Stomach smooth muscle (tissue), 2 donors: ENCODE data around the gene MAP3K3.

Experiments
- H3K27ac ChIP-seq: one replicate; pipeline ENCODE4 v1.7.0; 2013; ENCODE audit warnings: mild to moderate bottlenecking, low read length, inconsistent platforms
- H3K27me3 ChIP-seq, 2 donors: one replicate each; pipeline ENCODE4 v1.7.0; 2013; ENCODE audit warnings: low read length in 2 of 2; ENCODE audit not compliant: insufficient read depth in 2 of 2, control insufficient read depth in 1 of 2
- H3K36me3 ChIP-seq, 2 donors: one replicate each; pipeline ENCODE4 v1.7.0; 2013; ENCODE audit warnings: low read length in 2 of 2; ENCODE audit not compliant: control insufficient read depth in 2 of 2, insufficient read depth in 2 of 2
- H3K4me1 ChIP-seq: one replicate; pipeline ENCODE4 v1.7.0; 2013; ENCODE audit warnings: low read length; ENCODE audit not compliant: control insufficient read depth, insufficient read depth
- H3K4me3 ChIP-seq, 2 donors: one replicate each; pipeline ENCODE4 v1.7.0; 2013; ENCODE audit warnings: low read length in 2 of 2
- H3K9ac ChIP-seq, 2 donors: one replicate each; pipeline ENCODE4 v1.7.0; 2013; ENCODE audit warnings: low read length in 2 of 2, mild to moderate bottlenecking in 1 of 2
- H3K9me3 ChIP-seq, 2 donors: one replicate each; pipeline ENCODE4 v1.7.0; 2013; ENCODE audit warnings: low read length in 2 of 2; ENCODE audit not compliant: control insufficient read depth in 2 of 2
- donor health status: healthy.
- donor health status: Pancreatic carcinoma.

MAP3K3 gene

DNA sequence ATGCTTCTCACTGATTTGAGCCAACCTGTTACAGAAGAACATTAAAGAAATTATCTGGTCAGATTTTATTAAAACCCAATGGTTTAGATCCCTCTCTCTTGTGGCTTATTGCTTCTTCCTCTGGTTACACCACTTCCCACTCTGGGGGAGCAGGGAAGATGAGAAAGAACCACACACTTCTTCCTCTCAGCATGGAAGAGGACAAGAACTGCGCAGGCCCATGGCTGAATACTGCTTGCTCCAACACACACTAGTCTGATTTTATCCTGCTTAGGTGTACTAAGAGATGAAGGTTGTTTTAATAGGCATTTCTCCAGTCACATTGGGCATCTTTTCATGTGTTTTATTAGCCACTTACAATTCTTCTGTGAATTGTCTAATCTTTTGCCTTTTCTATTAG is 27.6 kb downstream of the MAP3K3 start:
- Histone ChIP-seq H3K9me3 (no peaks in the 10 kb centered on the region), H3K27ac (no peak overlapping the region), H3K36me3 (peaks cover 17 to 18% of the 10 kb centered on the region in 2 donors), H3K4me1 (peaks cover 20% of the 10 kb centered on the region), H3K4me3 (no peak overlapping the region), H3K9ac (no peak overlapping the region), H3K27me3 (no peaks in the 10 kb centered on the region)

DNA sequence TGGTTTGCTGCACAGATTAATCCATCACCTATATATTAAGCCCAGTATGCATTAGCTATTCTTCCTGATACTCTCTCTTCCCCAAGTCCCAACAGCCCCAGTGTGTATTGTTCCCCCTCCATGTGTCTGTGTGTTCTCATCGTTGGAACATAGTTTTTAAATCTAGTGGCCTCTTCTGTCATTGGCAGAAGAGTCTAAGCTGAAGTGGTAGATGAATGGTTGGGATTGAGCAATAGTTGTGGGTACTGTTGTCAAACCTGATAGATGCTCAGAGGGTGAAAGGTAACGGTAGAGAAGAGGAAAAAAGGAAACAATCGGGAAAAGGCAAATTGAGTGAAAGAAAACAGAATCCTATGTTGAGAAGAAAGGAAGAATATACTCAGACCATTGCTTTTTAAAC is 29.9 kb downstream of the MAP3K3 start:
- Histone ChIP-seq H3K9ac (no peak overlapping the region), H3K9me3 (no peaks in the 10 kb centered on the region), H3K27ac (no peak overlapping the region), H3K4me3 (no peak overlapping the region), H3K4me1 (peaks cover 10% of the 10 kb centered on the region), H3K27me3 (no peaks in the 10 kb centered on the region), H3K36me3 (peaks cover 8% of the 10 kb centered on the region in 2 donors)

DNA sequence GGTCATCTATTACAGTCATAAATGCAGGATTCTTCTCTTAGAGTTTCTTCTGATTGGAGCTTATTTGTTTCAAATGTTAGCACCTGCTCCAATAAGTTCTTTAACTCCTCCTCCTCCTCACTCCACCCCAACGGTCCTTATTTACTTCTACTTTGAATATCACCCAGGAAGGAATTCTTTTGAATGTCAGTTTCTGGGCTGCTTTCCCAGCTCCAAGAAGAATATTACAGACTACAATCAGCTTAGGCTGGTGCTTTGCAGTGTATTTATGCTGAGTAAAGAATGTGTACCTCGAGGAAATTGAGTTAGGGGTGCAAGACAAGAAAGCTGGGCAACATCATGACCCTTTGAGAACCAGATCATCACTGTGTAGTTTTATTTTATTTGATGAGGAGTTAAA is 30.8 kb downstream of the MAP3K3 start:
- Histone ChIP-seq H3K4me3 (no peak overlapping the region), H3K27ac (peak overlapping the region; percentile 7), H3K27me3 (no peaks in the 10 kb centered on the region), H3K9me3 (no peaks in the 10 kb centered on the region), H3K36me3 (peaks cover 5 to 11% of the 10 kb centered on the region in 2 donors), H3K9ac (no peak overlapping the region), H3K4me1 (peaks cover 7% of the 10 kb centered on the region)

DNA sequence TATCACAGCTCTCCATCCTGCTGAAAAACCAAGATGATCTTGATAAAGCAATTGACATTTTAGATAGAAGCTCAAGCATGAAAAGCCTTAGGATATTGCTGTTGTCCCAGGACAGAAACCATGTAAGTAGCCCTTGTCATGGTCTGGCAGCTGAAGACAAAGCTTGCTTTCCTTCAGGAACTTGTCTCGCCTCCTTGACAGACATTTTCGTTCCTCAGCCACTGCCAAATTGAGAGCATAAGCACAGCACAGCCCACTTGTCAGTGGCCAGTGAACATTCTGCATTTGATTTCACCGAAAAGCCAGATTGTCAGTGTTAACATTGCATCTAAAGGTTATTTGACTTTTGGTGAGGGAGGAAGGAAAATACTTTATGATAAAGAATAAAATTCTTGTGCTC is 35.6 kb downstream of the MAP3K3 start:
- Histone ChIP-seq H3K9ac (no peak overlapping the region), H3K4me1 (peaks cover 2% of the 10 kb centered on the region), H3K4me3 (no peak overlapping the region), H3K9me3 (no peaks in the 10 kb centered on the region), H3K27ac (no peak overlapping the region), H3K27me3 (no peaks in the 10 kb centered on the region), H3K36me3 (peaks cover 16 to 27% of the 10 kb centered on the region in 2 donors)

DNA sequence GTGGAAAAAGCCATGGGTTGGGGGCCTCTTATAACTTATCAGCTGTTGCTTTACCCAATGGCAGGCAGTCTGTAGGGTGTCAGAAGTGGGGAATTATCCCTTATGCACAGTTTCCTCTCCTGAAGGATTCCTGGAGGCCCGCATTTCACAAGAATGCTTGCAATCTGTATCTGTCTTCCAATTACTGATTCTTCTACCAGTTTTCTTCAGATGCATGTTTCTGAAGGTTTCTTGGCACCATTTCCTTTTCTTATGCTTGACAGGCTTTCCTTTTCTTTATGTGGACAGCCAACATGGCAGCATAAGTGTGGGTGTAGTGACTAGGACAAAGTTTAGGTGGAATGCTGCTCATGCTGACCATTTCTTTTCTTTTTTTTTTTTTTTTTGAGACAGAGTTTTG is 36.1 kb downstream of the MAP3K3 start:
- Histone ChIP-seq H3K4me1 (no peaks in the 10 kb centered on the region), H3K9me3 (no peaks in the 10 kb centered on the region), H3K9ac (no peak overlapping the region), H3K27me3 (no peaks in the 10 kb centered on the region), H3K27ac (no peak overlapping the region), H3K4me3 (no peak overlapping the region), H3K36me3 (peaks cover 16 to 27% of the 10 kb centered on the region in 2 donors)

DNA sequence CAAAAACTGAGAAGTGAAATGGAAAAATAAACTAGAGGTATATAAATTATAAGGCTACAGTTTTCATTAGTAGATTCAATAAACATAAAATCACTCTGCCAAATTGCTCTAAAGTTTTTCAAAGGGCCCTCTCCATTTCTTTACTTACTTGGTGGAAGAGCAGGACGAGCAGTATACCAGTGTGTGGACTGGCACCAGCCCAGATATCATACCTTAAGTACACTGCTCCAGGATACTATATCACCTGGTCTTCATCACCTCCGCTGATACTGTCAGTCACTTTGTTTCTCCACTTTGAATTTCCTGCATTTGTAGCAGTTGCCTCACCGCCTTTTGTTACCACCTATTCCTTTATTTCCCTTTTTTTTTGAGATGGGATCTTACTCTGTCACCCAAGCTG is 37.6 kb downstream of the MAP3K3 start:
- no peak overlapping the region for H3K9ac ChIP-seq
- H3K4me3 ChIP-seq, result no peak overlapping the region
- no peaks in the 10 kb centered on the region for H3K27me3 ChIP-seq
- no peaks in the 10 kb centered on the region for H3K4me1 ChIP-seq
- H3K27ac ChIP-seq, result no peak overlapping the region
- no peaks in the 10 kb centered on the region for H3K9me3 ChIP-seq
- H3K36me3 ChIP-seq, result peaks cover 17 to 19% of the 10 kb centered on the region in 2 donors

DNA sequence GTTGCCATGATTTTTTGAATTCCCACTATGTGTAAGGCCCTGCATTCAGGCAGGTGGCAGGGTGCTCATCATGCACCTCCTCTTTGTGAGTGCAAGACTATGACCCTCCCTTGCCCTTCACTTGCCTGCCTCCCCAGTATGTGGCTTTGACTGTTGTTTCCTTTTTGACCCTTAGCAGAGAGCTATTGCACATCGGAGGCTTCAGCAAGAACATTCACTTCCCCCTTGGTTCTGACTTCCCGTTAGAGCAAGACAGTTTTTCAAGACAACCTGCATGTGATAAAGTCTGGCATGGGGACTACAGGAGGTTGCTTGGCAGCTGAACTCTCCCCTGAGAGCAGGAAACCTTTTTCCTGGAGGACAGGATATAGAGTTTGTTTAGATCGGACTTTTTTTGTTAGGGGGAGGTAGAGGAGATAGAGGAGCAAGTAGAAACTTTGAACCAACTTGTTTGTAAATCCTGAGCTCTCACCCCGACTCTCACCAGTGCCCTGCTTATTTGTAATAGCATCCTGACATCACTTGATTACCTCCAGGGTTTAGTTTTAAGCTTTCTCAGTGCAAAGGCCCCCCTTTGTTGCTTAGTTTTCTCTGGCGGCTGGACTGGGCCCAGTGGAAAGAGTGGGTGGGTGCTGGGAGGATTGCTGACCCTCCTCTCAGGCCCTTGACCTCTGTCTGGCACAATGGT is 43.5 kb downstream of the MAP3K3 start:
- Histone ChIP-seq H3K4me3 (no peak overlapping the region), H3K9ac (no peak overlapping the region), H3K9me3 (no peaks in the 10 kb centered on the region), H3K27me3 (no peaks in the 10 kb centered on the region), H3K36me3 (peaks cover 27% of the 10 kb centered on the region in 2 donors), H3K27ac (no peak overlapping the region), H3K4me1 (no peaks in the 10 kb centered on the region)

DNA sequence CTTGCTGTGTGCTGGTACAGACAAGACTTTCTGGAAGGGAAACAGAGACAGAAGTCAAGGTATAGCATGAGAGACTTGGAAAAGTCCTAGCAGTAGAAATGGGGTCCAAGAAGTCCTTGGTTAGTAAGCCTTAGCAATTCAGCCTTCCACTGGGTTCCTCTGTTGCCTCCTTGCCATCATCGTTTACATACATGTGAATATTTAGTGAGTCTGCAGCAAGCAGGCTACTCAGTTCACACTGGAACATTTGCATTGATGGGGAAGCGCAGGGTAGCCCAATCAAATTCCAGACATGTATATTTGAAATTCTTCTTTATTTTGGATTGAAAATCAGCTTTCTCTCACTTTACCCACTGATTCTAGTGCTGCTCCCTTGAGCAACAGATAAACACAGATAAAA is 50.6 kb downstream of the MAP3K3 start:
- Histone ChIP-seq H3K27ac (no peak overlapping the region), H3K4me3 (no peak overlapping the region), H3K4me1 (peaks cover 20% of the 10 kb centered on the region), H3K9ac (no peak overlapping the region), H3K27me3 (no peaks in the 10 kb centered on the region), H3K36me3 (peaks cover 20 to 33% of the 10 kb centered on the region in 2 donors), H3K9me3 (no peaks in the 10 kb centered on the region)

DNA sequence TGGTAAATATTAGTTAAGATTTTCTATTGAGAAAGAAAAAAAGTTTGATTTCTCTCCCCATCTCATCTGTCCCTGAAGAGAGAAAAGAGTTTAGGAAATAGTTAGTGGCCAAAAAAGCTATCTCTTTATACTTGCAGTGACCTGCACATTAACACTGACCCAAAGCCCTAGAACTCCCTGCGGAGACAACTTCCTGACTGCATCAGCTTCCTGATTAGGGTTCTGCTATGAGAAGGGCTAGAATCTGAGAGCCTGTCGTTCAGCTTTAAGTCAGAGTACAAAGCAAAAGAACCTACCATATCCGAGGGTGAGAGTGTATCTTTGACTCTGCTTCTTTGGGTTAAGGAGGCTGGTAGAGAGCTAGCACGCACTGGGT is 53.0 kb downstream of the MAP3K3 start:
- Histone ChIP-seq H3K4me1 (peaks cover 26% of the 10 kb centered on the region), H3K9ac (no peak overlapping the region), H3K4me3 (peak overlapping the region in 1 of 2 donors; percentile 59), H3K36me3 (peaks cover 8 to 28% of the 10 kb centered on the region in 2 donors), H3K27me3 (no peaks in the 10 kb centered on the region), H3K27ac (peak overlapping the region; percentile 74), H3K9me3 (no peaks in the 10 kb centered on the region)

DNA sequence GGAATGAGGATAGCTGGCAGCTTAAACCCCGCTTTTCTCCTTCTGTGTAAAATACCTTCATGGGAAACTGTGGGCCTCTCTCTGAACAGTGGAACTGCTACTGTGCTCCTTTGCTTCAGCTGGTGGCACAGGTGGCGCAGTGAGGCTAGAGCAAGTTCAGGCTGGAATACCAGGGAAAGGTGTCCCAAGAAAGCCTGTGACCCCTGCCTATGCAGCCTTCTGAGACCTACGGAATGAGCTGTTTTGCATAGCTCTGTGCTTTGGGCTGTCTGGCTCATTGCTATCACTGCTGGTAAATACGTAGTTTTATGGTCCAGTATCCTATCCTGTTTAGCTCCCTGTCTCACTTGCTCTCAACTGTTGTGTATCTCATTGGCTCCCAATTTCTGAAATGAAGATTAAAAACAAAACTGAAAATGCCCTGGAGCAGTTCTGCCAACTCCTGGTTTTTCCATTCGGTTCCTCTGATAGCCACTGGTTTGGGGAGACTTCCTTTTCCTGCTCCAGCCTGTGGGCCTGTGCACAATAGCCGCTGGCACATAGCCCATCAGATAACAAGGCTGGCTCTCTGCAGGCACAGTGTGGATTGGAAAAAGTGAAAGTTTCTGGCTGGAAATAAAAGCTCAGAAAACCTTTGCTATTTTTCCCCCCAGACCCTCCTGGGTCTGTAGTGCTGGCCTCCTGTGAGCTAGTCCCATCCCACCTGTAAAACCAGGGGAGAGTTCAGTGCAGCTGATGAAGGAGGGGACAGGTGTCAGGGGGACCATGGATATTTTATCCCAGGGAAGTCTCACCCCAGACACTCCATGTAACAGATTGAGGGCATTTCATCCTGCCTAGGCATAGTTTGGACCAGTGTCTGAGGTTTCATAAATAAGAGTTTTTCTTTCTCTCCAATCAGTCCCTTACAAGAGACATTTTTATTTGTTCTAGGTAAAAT is 53.7 kb downstream of the MAP3K3 start:
- Histone ChIP-seq H3K27ac (peak overlapping the region; percentile 74), H3K9ac (no peak overlapping the region), H3K9me3 (no peaks in the 10 kb centered on the region), H3K36me3 (peaks cover 8 to 25% of the 10 kb centered on the region in 2 donors), H3K4me1 (peaks cover 27% of the 10 kb centered on the region), H3K4me3 (peak overlapping the region; percentile 5 to 59), H3K27me3 (no peaks in the 10 kb centered on the region)

DNA sequence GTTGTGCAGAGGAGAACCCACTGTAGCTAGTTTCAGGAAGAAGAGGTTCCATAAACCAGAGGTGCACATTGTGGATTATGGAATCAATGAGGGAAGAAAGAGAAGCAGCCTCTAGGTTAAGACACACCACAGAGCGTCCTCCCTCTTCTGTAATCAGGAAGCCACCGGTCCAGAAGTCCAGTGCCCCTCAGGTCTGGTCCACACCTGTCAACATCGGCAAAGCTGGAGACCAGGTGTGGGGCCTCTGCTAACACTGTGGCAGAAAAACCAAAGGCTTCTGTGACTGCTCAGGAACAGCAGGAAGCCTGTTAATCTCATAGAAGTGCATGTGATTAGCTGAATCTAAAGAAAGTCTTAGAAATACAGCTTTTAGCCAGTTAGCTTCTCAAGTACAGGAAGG is 54.4 kb downstream of the MAP3K3 start:
- Histone ChIP-seq H3K9ac (no peak overlapping the region), H3K27ac (no peak overlapping the region), H3K36me3 (peaks cover 8 to 24% of the 10 kb centered on the region in 2 donors), H3K4me1 (peaks cover 34% of the 10 kb centered on the region), H3K9me3 (no peaks in the 10 kb centered on the region), H3K4me3 (no peak overlapping the region), H3K27me3 (no peaks in the 10 kb centered on the region)
